HEK293 (cell line): ENCODE measurements around the gene ARHGAP27.
"Not testable (repeated sequence)": the region's sequence is repeated elsewhere in the genome, so short reads cannot be mapped to it uniquely, and the experiment has no call there.

Experiments
- CTCF ChIP-seq: fragments of 450-650 bp; formaldehyde crosslinking; IDR thresholded peaks from 2 replicates; pipeline ENCODE4 v1.5.1; 2016; ENCODE audit warnings: missing biosample characterization, missing genetic modification characterization
- PBX3 ChIP-seq: sonication (generic); formaldehyde crosslinking; IDR thresholded peaks from 2 replicates; pipeline ENCODE4 v1.8.1; 2022; ENCODE audit warnings: mild to moderate bottlenecking, moderate library complexity, missing genetic modification reagents
- PRDM1 ChIP-seq: fragments of 450-650 bp; formaldehyde crosslinking; IDR thresholded peaks from 2 replicates; pipeline ENCODE4; 2016; ENCODE audit warnings: missing biosample characterization, missing genetic modification characterization
- PRDM2 ChIP-seq: fragments of 450-650 bp; formaldehyde crosslinking; IDR thresholded peaks from 2 replicates; pipeline ENCODE4 v1.5.1; 2016; ENCODE audit warnings: missing biosample characterization, missing genetic modification characterization, borderline replicate concordance
- TCF7L2 ChIP-seq: IDR thresholded peaks from 2 replicates; pipeline ENCODE4 v1.6.1; 2011; ENCODE audit warnings: low read depth, mild to moderate bottlenecking, inconsistent platforms, low read length, moderate library complexity, borderline replicate concordance
- TSHZ1 ChIP-seq: fragments of 450-650 bp; formaldehyde crosslinking; IDR thresholded peaks from 2 replicates; pipeline ENCODE4 v1.5.1; 2016; ENCODE audit warnings: missing biosample characterization, missing genetic modification characterization, borderline replicate concordance
- ZBTB21 ChIP-seq: fragments of 450-650 bp; formaldehyde crosslinking; IDR thresholded peaks from 2 replicates; pipeline ENCODE4 v1.5.1; 2017; ENCODE audit warnings: missing biosample characterization, missing genetic modification characterization
- ZNF239 ChIP-seq: fragments of 450-650 bp; formaldehyde crosslinking; IDR thresholded peaks from 2 replicates; pipeline ENCODE4 v1.5.1; 2016; ENCODE audit warnings: missing biosample characterization, missing genetic modification characterization
- ZNF24 ChIP-seq: fragments of 450-650 bp; formaldehyde crosslinking; IDR thresholded peaks from 2 replicates; pipeline ENCODE4 v1.5.1; 2016; ENCODE audit warnings: missing biosample characterization, missing genetic modification characterization
- ZNF658 ChIP-seq: fragments of 450-650 bp; formaldehyde crosslinking; IDR thresholded peaks from 2 replicates; pipeline ENCODE4; 2016; ENCODE audit warnings: missing biosample characterization, missing genetic modification characterization
- ZNF670 ChIP-seq: fragments of 450-650 bp; formaldehyde crosslinking; IDR thresholded peaks from 2 replicates; pipeline ENCODE4 v1.5.1; 2016; ENCODE audit warnings: missing biosample characterization, missing genetic modification characterization, low read depth
- ZNF677 ChIP-seq: fragments of 450-650 bp; IDR thresholded peaks from 2 replicates; pipeline ENCODE4 v1.5.0; 2018; ENCODE audit warnings: missing biosample characterization, mild to moderate bottlenecking, missing genetic modification characterization, moderate library complexity

GRCh38 chr17:45449708-45450329, 17.1 kb upstream of the ARHGAP27 start:
- not testable (repeated sequence) for TF ChIP-seq ZNF24; ZNF658; CTCF; ZNF239 (tag by site-specific recombination); PRDM2 (tag by site-specific recombination); ZBTB21 (tag by site-specific recombination); PBX3; TSHZ1 (tag by site-specific recombination); PRDM1 (tag by site-specific recombination); TCF7L2; ZNF677 (tag by site-specific recombination); ZNF670 (tag by site-specific recombination)
